HFFc6 (cell line): Measurements from ENCODE around the gene CRTAC1. TPM values are rescaled to one million over a fixed set of nuclear protein-coding genes. Genes with fewer than 3 reads are reported as not detected.

Source experiments
- DNase-seq: peaks from one replicate; pipeline ENCODE4 v3.0.0-alpha.2; 2018
- H3K27ac Mint-ChIP-seq: 2 replicates; pipeline ENCODE4 v1.8.0; 2020; ENCODE audit warnings: mild to moderate bottlenecking, mixed read lengths
- H3K27me3 Mint-ChIP-seq: 2 replicates; pipeline ENCODE4 v1.8.0; 2021; ENCODE audit warnings: mild to moderate bottlenecking, moderate library complexity, mixed read lengths; ENCODE audit not compliant: insufficient read depth
- H3K36me3 Mint-ChIP-seq: 2 replicates; pipeline ENCODE4 v1.8.0; 2021; ENCODE audit warnings: low read depth, mixed read lengths
- H3K4me1 Mint-ChIP-seq: 2 replicates; pipeline ENCODE4 v1.8.0; 2020; ENCODE audit warnings: low read depth, mixed read lengths
- H3K4me3 Mint-ChIP-seq: 2 replicates; pipeline ENCODE4 v1.8.0; 2020; ENCODE audit warnings: mild to moderate bottlenecking, moderate library complexity, mixed read lengths
- H3K9me3 Mint-ChIP-seq: 2 replicates; pipeline ENCODE4 v1.8.0; 2020; ENCODE audit warnings: mild to moderate bottlenecking, mixed read lengths
- total RNA-seq, 6 experiments: library from RNA; stranded (reverse); fragmentation: NEBNext Ultra II Directional; extraction: Animal tissue kit (Norgen Biotek cat#: 25700); gene quantifications; 2 replicates in 1 of 6; 3 replicates in 5 of 6; pipeline ENCODE4 v1.2.3, GENCODE V29; 2021
- TF ChIP-seq, protein P1 (sequence below): fragments of 200-600 bp; sonication (generic); IDR thresholded peaks from 2 replicates; pipeline ENCODE4 v1.5.0; 2021; ENCODE audit warnings: antibody characterized with exemption, mild to moderate bottlenecking

Gene CRTAC1
- total RNA-seq, 6 experiments from 2014 or later = not detected

DNA sequence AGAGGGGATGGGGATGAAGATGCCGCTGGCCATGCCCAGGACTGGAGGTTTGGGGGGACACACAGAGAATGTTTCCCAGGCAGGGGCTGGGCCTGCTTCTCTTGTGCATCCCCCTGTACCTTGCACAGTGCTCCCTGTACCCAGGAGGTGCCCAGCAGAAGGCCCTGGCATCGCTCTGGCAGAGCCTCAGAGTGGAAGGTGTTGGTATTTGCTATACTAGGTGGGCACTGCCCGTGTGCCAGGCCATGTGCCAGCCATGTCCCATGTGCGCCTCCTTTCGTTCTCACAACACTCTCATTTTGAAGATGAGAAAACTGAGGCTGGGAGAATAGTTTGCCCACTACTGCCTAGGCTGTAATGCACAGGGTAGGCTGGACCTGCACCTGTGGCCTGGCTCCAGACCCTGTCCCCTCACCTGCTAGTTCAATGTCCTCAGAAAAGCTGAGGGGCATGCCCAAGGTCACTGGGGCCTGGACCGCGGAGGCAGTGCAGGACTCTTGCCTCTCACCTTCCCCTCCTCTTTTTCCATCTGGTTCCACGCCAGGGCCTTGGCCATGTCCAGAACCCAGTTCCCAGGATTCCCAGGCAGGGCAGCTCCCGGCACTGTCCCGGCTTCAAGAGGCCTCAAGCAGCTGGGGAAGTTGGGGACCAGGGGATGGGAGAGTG lies 116.1 kb downstream of the CRTAC1 start:
- H3K27ac Mint-ChIP-seq = no peak overlapping the region
- no peak overlapping the region for H3K4me3 Mint-ChIP-seq
- DNase-seq = no peak
- H3K27me3 Mint-ChIP-seq = peaks cover 17% of the 10 kb centered on the region
- TF ChIP-seq, protein P1, sequence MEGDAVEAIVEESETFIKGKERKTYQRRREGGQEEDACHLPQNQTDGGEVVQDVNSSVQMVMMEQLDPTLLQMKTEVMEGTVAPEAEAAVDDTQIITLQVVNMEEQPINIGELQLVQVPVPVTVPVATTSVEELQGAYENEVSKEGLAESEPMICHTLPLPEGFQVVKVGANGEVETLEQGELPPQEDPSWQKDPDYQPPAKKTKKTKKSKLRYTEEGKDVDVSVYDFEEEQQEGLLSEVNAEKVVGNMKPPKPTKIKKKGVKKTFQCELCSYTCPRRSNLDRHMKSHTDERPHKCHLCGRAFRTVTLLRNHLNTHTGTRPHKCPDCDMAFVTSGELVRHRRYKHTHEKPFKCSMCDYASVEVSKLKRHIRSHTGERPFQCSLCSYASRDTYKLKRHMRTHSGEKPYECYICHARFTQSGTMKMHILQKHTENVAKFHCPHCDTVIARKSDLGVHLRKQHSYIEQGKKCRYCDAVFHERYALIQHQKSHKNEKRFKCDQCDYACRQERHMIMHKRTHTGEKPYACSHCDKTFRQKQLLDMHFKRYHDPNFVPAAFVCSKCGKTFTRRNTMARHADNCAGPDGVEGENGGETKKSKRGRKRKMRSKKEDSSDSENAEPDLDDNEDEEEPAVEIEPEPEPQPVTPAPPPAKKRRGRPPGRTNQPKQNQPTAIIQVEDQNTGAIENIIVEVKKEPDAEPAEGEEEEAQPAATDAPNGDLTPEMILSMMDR = no peak
- no peaks in the 10 kb centered on the region for H3K4me1 Mint-ChIP-seq
- no peaks in the 10 kb centered on the region for H3K9me3 Mint-ChIP-seq
- H3K36me3 Mint-ChIP-seq = no peaks in the 10 kb centered on the region

DNA sequence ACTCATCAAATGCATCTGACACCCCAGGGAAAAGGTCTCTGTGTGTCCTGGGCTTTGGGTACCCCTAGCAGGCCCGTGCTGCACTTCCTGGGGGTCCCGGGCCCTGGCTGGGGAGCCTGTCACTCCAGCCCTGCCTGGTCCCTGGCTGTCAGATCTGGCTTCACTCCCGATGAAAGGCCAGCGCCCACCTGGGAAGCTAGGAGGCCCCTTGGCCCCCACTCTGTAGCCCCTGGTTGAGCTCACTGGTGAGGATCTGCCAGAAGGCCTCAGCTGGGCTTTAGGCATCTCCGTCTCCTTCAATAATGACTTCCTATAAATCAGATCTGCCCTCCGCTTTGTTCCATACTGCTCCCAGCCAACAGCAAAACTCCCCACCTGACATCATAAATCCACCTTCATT lies 116.8 kb downstream of the CRTAC1 start:
- DNase-seq = no peak
- H3K4me3 Mint-ChIP-seq = no peak overlapping the region
- TF ChIP-seq, protein P1 = no peak
- peaks cover 19% of the 10 kb centered on the region for H3K27me3 Mint-ChIP-seq
- no peaks in the 10 kb centered on the region for H3K9me3 Mint-ChIP-seq
- no peaks in the 10 kb centered on the region for H3K4me1 Mint-ChIP-seq
- no peak overlapping the region for H3K27ac Mint-ChIP-seq
- H3K36me3 Mint-ChIP-seq = no peaks in the 10 kb centered on the region

DNA sequence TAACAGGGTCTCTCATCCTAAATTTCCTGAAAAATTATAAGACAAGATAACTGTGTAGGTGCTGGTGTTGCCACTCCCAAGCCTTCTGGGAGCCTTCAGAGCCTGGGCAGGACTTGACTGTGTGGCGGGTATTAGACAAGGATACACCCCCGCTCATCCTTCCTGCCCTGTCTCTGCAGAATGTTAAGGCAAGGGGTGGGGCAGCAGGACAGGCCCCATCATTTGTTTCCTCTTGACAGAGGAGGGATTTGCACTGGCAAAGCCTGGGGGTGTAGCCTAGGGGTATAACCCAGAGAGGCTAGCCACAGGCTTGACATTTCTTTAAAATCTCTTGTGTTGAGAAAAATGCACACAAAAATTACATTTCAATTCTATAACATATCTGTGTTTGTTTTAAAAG lies 117.2 kb downstream of the CRTAC1 start:
- Mint-ChIP-seq H3K4me3 (no peak overlapping the region), H3K27ac (no peak overlapping the region), H3K27me3 (peaks cover 22% of the 10 kb centered on the region), H3K36me3 (no peaks in the 10 kb centered on the region), H3K9me3 (no peaks in the 10 kb centered on the region), H3K4me1 (no peaks in the 10 kb centered on the region)
- no peak for DNase-seq
- TF ChIP-seq, protein P1 = no peak

DNA sequence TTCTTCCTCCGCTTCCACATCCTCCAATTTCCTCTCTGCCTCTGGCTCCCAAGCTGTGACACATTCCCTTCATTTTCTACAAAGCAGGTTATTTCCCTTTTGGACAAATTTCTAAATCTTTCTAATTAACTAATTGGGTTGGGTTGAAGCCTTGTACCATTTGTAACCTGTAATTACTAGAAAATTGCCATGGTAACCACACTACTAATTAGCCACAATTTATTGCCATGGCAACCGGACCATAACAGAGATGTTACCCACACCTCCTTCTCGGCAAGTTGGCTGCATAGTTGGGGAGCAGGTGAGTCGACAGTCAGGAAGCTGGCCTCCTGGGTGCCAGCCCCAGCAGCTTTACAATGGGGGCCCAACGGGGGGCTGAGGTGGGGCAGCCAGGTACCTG lies 119.2 kb downstream of the CRTAC1 start:
- DNase-seq = no peak
- peaks cover 36% of the 10 kb centered on the region for H3K27me3 Mint-ChIP-seq
- H3K9me3 Mint-ChIP-seq = no peaks in the 10 kb centered on the region
- no peak overlapping the region for H3K27ac Mint-ChIP-seq
- H3K4me1 Mint-ChIP-seq = no peaks in the 10 kb centered on the region
- TF ChIP-seq, protein P1 = no peak
- no peak overlapping the region for H3K4me3 Mint-ChIP-seq
- H3K36me3 Mint-ChIP-seq = no peaks in the 10 kb centered on the region

DNA sequence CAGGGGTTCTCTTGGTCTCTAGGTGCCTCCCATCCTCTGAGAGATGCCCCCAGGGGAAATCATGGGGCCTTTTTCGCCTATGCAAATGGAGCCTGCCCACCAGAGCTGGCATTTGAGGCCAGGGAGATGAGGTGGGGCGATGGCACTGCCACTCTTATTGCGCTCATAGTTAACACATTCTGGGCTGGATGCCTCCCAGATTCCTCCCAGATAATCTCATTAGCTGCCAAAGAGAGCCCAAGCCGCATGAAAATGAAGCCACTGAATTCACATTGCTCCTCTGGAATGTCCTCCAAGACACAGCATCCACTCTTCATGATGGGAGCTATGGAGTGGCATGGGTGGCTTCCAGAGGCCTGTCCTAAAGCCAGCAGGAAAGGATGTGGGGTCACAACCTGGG lies 119.8 kb downstream of the CRTAC1 start:
- Mint-ChIP-seq H3K27me3 (peaks cover 38% of the 10 kb centered on the region), H3K9me3 (no peaks in the 10 kb centered on the region), H3K4me1 (no peaks in the 10 kb centered on the region), H3K36me3 (no peaks in the 10 kb centered on the region), H3K27ac (no peak overlapping the region), H3K4me3 (no peak overlapping the region)
- DNase-seq = no peak
- TF ChIP-seq, protein P1 = no peak
